H1 (cell line): Measurements from ENCODE around the gene CLN5. TPM values are rescaled to one million over a fixed set of nuclear protein-coding genes. Genes with fewer than 3 reads are reported as not detected.

ENCODE experiments used
- CTCF ChIA-PET: fragments of 300-600 bp; sonication (Branson Sonifier 250); formaldehyde crosslinking; loops from one replicate; lab custom pipeline; 2021; ENCODE audit not compliant: partially characterized antibody; lab: Charles Lee
- POLR2A ChIA-PET: fragments of 300-600 bp; sonication (Branson Sonifier 250); formaldehyde crosslinking; loops from one replicate; lab custom pipeline; 2021; ENCODE audit warnings: inconsistent platforms; ENCODE audit not compliant: partially characterized antibody; lab: Charles Lee
- DNase-seq, 2 experiments: peaks; one replicate each; pipeline versions ENCODE4 v3.0.0 to v3.0.0-alpha.2; 2010 to 2022; ENCODE audit warnings: low spot score in 2 of 2, low read depth in 1 of 2, mixed read lengths in 1 of 2
- FAIRE-seq: peaks from 2 replicates; lab custom pipeline; 2011; peaks lifted over from hg19 to GRCh38; lab: Jason Lieb, UNC
- H2AFZ ChIP-seq: 2 replicates; pipeline ENCODE4 v1.8.1; 2012; ENCODE audit warnings: low read length, inconsistent platforms
- H2AK5ac ChIP-seq: 2 replicates; pipeline ENCODE4 v1.6.1; 2013; ENCODE audit warnings: low read depth, low read length
- H2BK120ac ChIP-seq: replicated peaks from 2 replicates; pipeline ENCODE3; 2013; ENCODE audit warnings: low read depth, low read length, inconsistent platforms
- H2BK12ac ChIP-seq: 2 replicates; pipeline ENCODE4 v1.6.1; 2013; ENCODE audit warnings: low read depth, low read length
- H2BK15ac ChIP-seq: 2 replicates; pipeline ENCODE4 v1.6.1; 2013; ENCODE audit warnings: low read length
- H2BK20ac ChIP-seq: 2 replicates; pipeline ENCODE4 v1.6.1; 2013; ENCODE audit warnings: low read length
- H2BK5ac ChIP-seq: 2 replicates; pipeline ENCODE4 v1.6.1; 2013; ENCODE audit warnings: low read depth, low read length
- H3K14ac ChIP-seq: 2 replicates; pipeline ENCODE4 v1.6.1; 2013; ENCODE audit warnings: inconsistent platforms; ENCODE audit not compliant: insufficient read length
- H3K18ac ChIP-seq: 2 replicates; pipeline ENCODE4 v1.6.1; 2013; ENCODE audit warnings: low read length; ENCODE audit errors: extremely low read depth
- H3K23ac ChIP-seq: 2 replicates; pipeline ENCODE4 v1.6.1; 2013; ENCODE audit warnings: inconsistent platforms; ENCODE audit not compliant: insufficient read length
- H3K23me2 ChIP-seq: 2 replicates; pipeline ENCODE4 v1.6.1; 2013; ENCODE audit warnings: low read depth, low read length
- H3K27ac ChIP-seq: 2 replicates; pipeline ENCODE4 v1.6.1; 2011; ENCODE audit warnings: low read depth, low read length, inconsistent platforms
- H3K27me3 ChIP-seq, 4 experiments: replicated peaks in 1 of 4; 1 replicate in 1 of 4; 2 replicates in 3 of 4; pipeline versions ENCODE4 v1.6.1 to v1.8.1; 2011 to 2013; ENCODE audit warnings: low read length in 3 of 4, mild to moderate bottlenecking in 3 of 4, inconsistent platforms in 2 of 4, mixed read lengths in 2 of 4, moderate library complexity in 1 of 4; ENCODE audit not compliant: control insufficient read depth in 3 of 4, insufficient read depth in 3 of 4; ENCODE audit errors: extremely low read depth in 1 of 4
- H3K36me3 ChIP-seq, 4 experiments: 2 replicates each; pipeline versions ENCODE4 v1.6.1 to v1.8.1; 2011 to 2013; ENCODE audit warnings: mild to moderate bottlenecking in 4 of 4, low read length in 3 of 4, moderate library complexity in 2 of 4, control low read depth in 1 of 4, inconsistent platforms in 1 of 4; ENCODE audit not compliant: insufficient read depth in 4 of 4, control insufficient read depth in 2 of 4
- H3K4ac ChIP-seq: replicated peaks from 2 replicates; pipeline ENCODE3; 2013; ENCODE audit warnings: low read length, low read depth, mixed read lengths, inconsistent platforms; ENCODE audit not compliant: insufficient read length
- H3K4me1 ChIP-seq, 4 experiments: replicated peaks in 1 of 4; 1 replicate in 1 of 4; 2 replicates in 3 of 4; pipeline versions ENCODE4 v1.6.1 to v1.8.1; 2011 to 2013; ENCODE audit warnings: low read length in 3 of 4, inconsistent platforms in 2 of 4, mixed read lengths in 1 of 4; ENCODE audit not compliant: insufficient read depth in 4 of 4, control insufficient read depth in 3 of 4
- H3K4me2 ChIP-seq, 2 experiments: 2 replicates each; pipeline versions ENCODE4 v1.6.1 to v1.8.1; 2011 to 2013; ENCODE audit warnings: low read depth in 2 of 2, low read length in 2 of 2, control low read depth in 1 of 2, inconsistent platforms in 1 of 2, mild to moderate bottlenecking in 1 of 2; ENCODE audit not compliant: insufficient read depth in 1 of 2
- H3K4me3 ChIP-seq, 4 experiments: fragments of 200-600, 300-600 bp in 1 of 4; sonication (generic), shearing (Covaris generic), sonication (Bioruptor Twin) in 1 of 4; 2 replicates each; pipeline versions ENCODE4 v1.5.1 to v1.8.1; 2011 to 2016; ENCODE audit warnings: low read length in 4 of 4, low read depth in 3 of 4, control low read depth in 2 of 4, inconsistent platforms in 2 of 4, mild to moderate bottlenecking in 2 of 4, mixed read lengths in 1 of 4, moderate library complexity in 1 of 4; ENCODE audit not compliant: insufficient read depth in 2 of 4; ENCODE audit errors: extremely low read depth in 1 of 4
- H3K56ac ChIP-seq: replicated peaks from 2 replicates; pipeline ENCODE3; 2013; ENCODE audit warnings: low read depth, mild to moderate bottlenecking, mixed read lengths, low read length, inconsistent platforms; ENCODE audit not compliant: insufficient read length
- H3K79me1 ChIP-seq: 2 replicates; pipeline ENCODE4 v1.6.1; 2013; ENCODE audit warnings: low read depth, low read length, control low read depth
- H3K79me2 ChIP-seq, 2 experiments: 2 replicates each; pipeline versions ENCODE4 v1.6.1 to v1.8.1; 2012 to 2013; ENCODE audit warnings: low read length in 2 of 2, mild to moderate bottlenecking in 2 of 2, inconsistent platforms in 1 of 2; ENCODE audit not compliant: insufficient read depth in 2 of 2, control insufficient read depth in 1 of 2
- H3K9ac ChIP-seq, 4 experiments: replicated peaks in 1 of 4; 1 replicate in 1 of 4; 2 replicates in 3 of 4; pipeline versions ENCODE4 v1.6.1 to v1.8.1; 2011 to 2013; ENCODE audit warnings: low read depth in 3 of 4, low read length in 3 of 4, control low read depth in 2 of 4, mild to moderate bottlenecking in 2 of 4, moderate library complexity in 2 of 4, inconsistent platforms in 1 of 4; ENCODE audit errors: extremely low read depth in 1 of 4
- H3K9me3 ChIP-seq, 2 experiments: 2 replicates each; pipeline versions ENCODE4 v1.6.1 to v1.8.1; 2012 to 2013; ENCODE audit warnings: mild to moderate bottlenecking in 2 of 2, moderate library complexity in 2 of 2, control low read depth in 1 of 2, inconsistent platforms in 1 of 2, low read depth in 1 of 2, low read length in 1 of 2, mixed read lengths in 1 of 2; ENCODE audit not compliant: insufficient read depth in 2 of 2
- H4K20me1 ChIP-seq, 2 experiments: replicated peaks in 1 of 2; 2 replicates each; pipeline versions ENCODE3 to v1.8.1; 2011 to 2013; ENCODE audit warnings: inconsistent platforms in 2 of 2, low read length in 2 of 2, mild to moderate bottlenecking in 1 of 2; ENCODE audit not compliant: insufficient read depth in 2 of 2, control insufficient read depth in 1 of 2
- H4K5ac ChIP-seq: 2 replicates; pipeline ENCODE4 v1.6.1; 2013; ENCODE audit warnings: low read length, low read depth, mixed read lengths, inconsistent platforms; ENCODE audit not compliant: insufficient read length
- H4K8ac ChIP-seq: 2 replicates; pipeline ENCODE4 v1.8.0; 2013; ENCODE audit warnings: mild to moderate bottlenecking, moderate library complexity, low read length, inconsistent platforms; ENCODE audit not compliant: insufficient read depth; ENCODE audit errors: extremely low read depth
- H4K91ac ChIP-seq: replicated peaks from 2 replicates; pipeline ENCODE3; 2013; ENCODE audit warnings: low read length, mixed read lengths, inconsistent platforms; ENCODE audit not compliant: insufficient read length
- BRCA1 ChIP-seq: IDR thresholded peaks from 2 replicates; pipeline ENCODE4 v1.6.1; 2012; ENCODE audit warnings: low read depth, low read length, improper control_type of control experiment
- CBX5 ChIP-seq: fragments of 300-800, 300-1000 bp; sonication (generic); IDR thresholded peaks from 2 replicates; pipeline ENCODE4 v1.7.1; 2016; ENCODE audit warnings: antibody characterized with exemption, low read length, low read depth
- CHD1 ChIP-seq: IDR thresholded peaks from 2 replicates; pipeline ENCODE4 v1.6.1; 2012; ENCODE audit warnings: low read depth, low read length, improper control_type of control experiment
- EZH2 ChIP-seq: fragments of 200-600 bp; sonication (generic); IDR thresholded peaks from 2 replicates; pipeline ENCODE4 v1.7.1; 2012; ENCODE audit warnings: low read depth, mild to moderate bottlenecking, moderate library complexity, low read length, inconsistent platforms; ENCODE audit not compliant: severe bottlenecking
- FOSL1 ChIP-seq: IDR thresholded peaks from 2 replicates; pipeline ENCODE4 v1.6.1; 2011; ENCODE audit warnings: mild to moderate bottlenecking, low read depth, low read length, moderate library complexity; ENCODE audit not compliant: insufficient read depth
- GTF2F1 ChIP-seq: IDR thresholded peaks from 2 replicates; pipeline ENCODE4 v1.6.1; 2012; ENCODE audit warnings: low read depth, low read length, improper control_type of control experiment, borderline replicate concordance
- KDM4A ChIP-seq: IDR thresholded peaks from one replicate; pipeline ENCODE4 v1.7.1; 2012; ENCODE audit warnings: low read depth, mild to moderate bottlenecking, moderate library complexity, low read length, inconsistent platforms; ENCODE audit not compliant: severe bottlenecking
- KDM5A ChIP-seq: fragments of 200-600 bp; IDR thresholded peaks from 2 replicates; pipeline ENCODE4 v1.7.1; 2012; ENCODE audit warnings: mild to moderate bottlenecking, low read length, inconsistent platforms, mixed read lengths
- SIN3A ChIP-seq, 2 experiments: IDR thresholded peaks in 1 of 2; conservative IDR thresholded peaks in 1 of 2; 2 replicates each; pipeline ENCODE4 v1.6.1; 2011 to 2012; ENCODE audit warnings: low read length in 2 of 2, improper control_type of control experiment in 1 of 2, low read depth in 1 of 2, mild to moderate bottlenecking in 1 of 2
- SP1 ChIP-seq: IDR thresholded peaks from 2 replicates; pipeline ENCODE4 v1.6.1; 2011; ENCODE audit warnings: low read depth, low read length
- WGBS, 2 experiments: shearing (Covaris generic) in 1 of 2; methylation state at CpG; one replicate each; pipeline versions ENCODE4 v1.1.6 to v1.1.7; 2013 to 2015; ENCODE audit warnings: low lambda C conversion rate in 2 of 2, mixed read lengths in 2 of 2, inconsistent platforms in 1 of 2, low coverage in 1 of 2, missing lambda C conversion rate in 1 of 2; ENCODE audit not compliant: insufficient replicate concordance in 2 of 2, insufficient coverage in 1 of 2, insufficient read length in 1 of 2; ENCODE audit errors: extremely low coverage in 1 of 2, missing lambda C conversion rate in 1 of 2; 5-methylcytosine and 5-hydroxymethylcytosine counted together
- polyA plus RNA-seq, 7 experiments: library from polyadenylated mRNA; depleted of rRNA in 3 of 7; stranded (reverse) in 5 of 7; unstranded in 2 of 7; fragments of >200 nt in 5 of 7; fragments of 200-250 nt in 2 of 7; gene quantifications; 1 replicate in 5 of 7; 2 replicates in 1 of 7; 4 replicates in 1 of 7; pipeline versions ENCODE4 v1.2.1 to v1.2.3, GENCODE V29; 2011 to 2013; ENCODE audit warnings: missing spikeins in 2 of 7, mixed read lengths in 2 of 7
- total RNA-seq: library from RNA; stranded (reverse); fragmentation: NEBNext Ultra II Directional; extraction: Animal tissue kit (Norgen Biotek cat#: 25700); gene quantifications from 2 replicates; pipeline ENCODE4 v1.2.1, GENCODE V29; 2021
- TF ChIP-seq, protein P1 (sequence below): IDR thresholded peaks from 2 replicates; pipeline ENCODE4 v1.6.1; 2012; ENCODE audit warnings: low read length, inconsistent platforms

CLN5 gene
- total and polyA plus RNA-seq, 2 of the 8 experiments (the other 6 are each of a cell fraction or from before 2014, with no cell fraction given) = 5.3 to 10.1 TPM

DNA sequence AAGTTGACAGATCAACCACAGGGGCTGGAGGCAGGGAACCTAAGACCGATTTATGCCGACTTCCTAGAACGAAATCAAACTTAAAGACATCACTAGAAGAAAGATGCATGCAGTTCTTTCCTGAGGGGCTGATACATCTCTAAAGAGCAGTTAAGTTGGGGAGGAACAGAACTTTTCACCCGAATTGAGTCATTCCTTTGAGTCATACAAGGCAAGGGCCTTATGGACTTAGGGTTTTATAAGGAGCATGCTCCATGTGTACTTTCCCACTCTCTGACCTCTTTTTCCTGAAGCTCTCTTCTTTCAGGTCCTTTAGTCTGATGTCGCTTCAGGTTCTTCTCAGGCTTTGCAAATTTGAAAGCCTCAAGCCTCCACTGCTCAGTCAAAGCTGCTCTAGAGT lies 43.0 kb downstream of the CLN5 start:
- H3K4me3 ChIP-seq = no peak overlapping the region
- POLR2A ChIA-PET = interaction anchor here (0.7 kb wide), 1 partner anchor 9 kb away, joined by 3 read pairs; no protein-coding TSS in a partner anchor

More for the DNA sequence above, 43.0 kb downstream of the CLN5 start:
- H3K9me3 ChIP-seq = no peaks in the 10 kb centered on the region
- H2AFZ ChIP-seq = no peak overlapping the region
- H2BK20ac ChIP-seq = no peak overlapping the region
- no peak overlapping the region for H3K14ac ChIP-seq
- H3K18ac ChIP-seq = no peak overlapping the region
- H3K79me1 ChIP-seq = no peaks in the 10 kb centered on the region
- no peaks in the 10 kb centered on the region for H3K4me1 ChIP-seq
- H2BK5ac ChIP-seq = no peak overlapping the region
- WGBS, 2 experiments = 84% methylated on average over 5 of the region's 5 CpGs; no CpG with 5 or more reads in 1 of the 2 experiments
- H2BK15ac ChIP-seq = no peak overlapping the region
- H4K91ac ChIP-seq = no peak overlapping the region
- H3K27ac ChIP-seq = no peak overlapping the region
- H3K79me2 ChIP-seq = no peaks in the 10 kb centered on the region
- no peak overlapping the region for H4K8ac ChIP-seq
- H3K9ac ChIP-seq = no peak overlapping the region
- DNase-seq (no peak), FAIRE-seq (no peak)
- no peaks in the 10 kb centered on the region for H3K36me3 ChIP-seq
- no peak overlapping the region for H3K4me2 ChIP-seq
- no peaks in the 10 kb centered on the region for H4K20me1 ChIP-seq
- TF ChIP-seq SP1 (no peak), KDM5A (no peak), FOSL1 (no peak), EZH2 (no peak), CBX5 (no peak), KDM4A (no peak), SIN3A (conservative IDR thresholded peaks at IDR 0.05 in 1 of 2, IDR thresholded peaks at IDR 0.05 in 1 of 2; ENCODE audit: low read depth in 1 of 2, low read length in 2 of 2) (no peak), GTF2F1 (no peak), BRCA1 (no peak), CHD1 (no peak)
- TF ChIP-seq, protein P1, sequence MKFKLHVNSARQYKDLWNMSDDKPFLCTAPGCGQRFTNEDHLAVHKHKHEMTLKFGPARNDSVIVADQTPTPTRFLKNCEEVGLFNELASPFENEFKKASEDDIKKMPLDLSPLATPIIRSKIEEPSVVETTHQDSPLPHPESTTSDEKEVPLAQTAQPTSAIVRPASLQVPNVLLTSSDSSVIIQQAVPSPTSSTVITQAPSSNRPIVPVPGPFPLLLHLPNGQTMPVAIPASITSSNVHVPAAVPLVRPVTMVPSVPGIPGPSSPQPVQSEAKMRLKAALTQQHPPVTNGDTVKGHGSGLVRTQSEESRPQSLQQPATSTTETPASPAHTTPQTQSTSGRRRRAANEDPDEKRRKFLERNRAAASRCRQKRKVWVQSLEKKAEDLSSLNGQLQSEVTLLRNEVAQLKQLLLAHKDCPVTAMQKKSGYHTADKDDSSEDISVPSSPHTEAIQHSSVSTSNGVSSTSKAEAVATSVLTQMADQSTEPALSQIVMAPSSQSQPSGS = no peak
- TF ChIP-seq, all 59 proteins: peak for 0
- Histone ChIP-seq H2BK12ac (no peak overlapping the region), H2BK120ac (no peak overlapping the region), H3K23ac (no peak overlapping the region), H3K27me3 (no peaks in the 10 kb centered on the region), H4K5ac (no peak overlapping the region), H2AK5ac (no peak overlapping the region), H3K4ac (no peak overlapping the region), H3K56ac (no peak overlapping the region), H3K23me2 (no peaks in the 10 kb centered on the region)
- CTCF ChIA-PET = interaction anchor here (2.2 kb wide), 1 partner anchor 8 kb away, joined by 4 read pairs; the partner anchor contains the start of gene FBXL3
